ENCODE data around the gene FAM24A.
"Not testable (repeated sequence)": the region's sequence is repeated elsewhere in the genome, so short reads cannot be mapped to it uniquely, and the experiment has no call there.

The FAM24A gene

GRCh38 chr10:122876467-122876855 is 33.9 kb upstream of the FAM24A start:
- peak overlapping the region; percentile 59 for H3K27ac ChIP-seq (ENCODE audit: insufficient read depth, low read depth, low read length, poor library complexity, severe bottlenecking)
- no peaks in the 10 kb centered on the region for H3K27me3 ChIP-seq (ENCODE audit: control insufficient read depth, insufficient read depth, low read length, poor library complexity, severe bottlenecking)
- H3K9me3 ChIP-seq (ENCODE audit: control insufficient read depth, low read length), result no peaks in the 10 kb centered on the region
- H3K36me3 ChIP-seq (ENCODE audit: control insufficient read depth, insufficient read depth, low read length), result peaks cover 3% of the 10 kb centered on the region
- no peak overlapping the region for H3K4me3 ChIP-seq (ENCODE audit: insufficient read depth, low read depth, low read length)
- WGBS, 2 experiments, result 40 to 71% methylated on average over 1 of the region's 1 CpG
- H3K4me1 ChIP-seq (ENCODE audit: control insufficient read depth, insufficient read depth, low read length), result peaks cover 24% of the 10 kb centered on the region

DNA sequence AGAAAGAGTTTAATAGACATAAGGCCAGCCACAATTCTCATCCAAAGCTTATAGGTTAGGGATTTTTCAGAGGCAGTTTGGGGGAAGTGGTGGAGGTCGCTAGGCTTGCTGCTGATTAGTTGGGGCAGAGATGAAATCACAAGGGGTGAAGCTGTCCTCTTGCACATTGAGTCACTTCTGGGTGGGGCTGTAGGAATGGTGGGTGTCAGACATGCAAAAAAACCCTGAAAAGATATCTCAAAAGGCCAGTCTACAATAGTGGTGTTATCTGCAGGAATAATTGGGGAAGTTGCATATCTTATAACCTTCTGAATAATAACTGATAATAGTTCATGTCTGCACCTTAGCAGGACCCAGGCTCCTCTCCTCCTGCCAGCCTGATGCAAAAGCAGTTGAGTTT is 33.1 kb upstream of the FAM24A start:
- Histone ChIP-seq H3K36me3 (ENCODE audit: control insufficient read depth, insufficient read depth, low read length) (peaks cover 3% of the 10 kb centered on the region), H3K4me1 (ENCODE audit: control insufficient read depth, insufficient read depth, low read length) (peaks cover 24% of the 10 kb centered on the region), H3K27ac (ENCODE audit: insufficient read depth, low read depth, low read length, poor library complexity, severe bottlenecking) (no peak overlapping the region)

GRCh38 chr10:122878799-122879338 is 31.5 kb upstream of the FAM24A start:
- Histone ChIP-seq H3K4me1 (ENCODE audit: control insufficient read depth, insufficient read depth, low read length) (peaks cover 24% of the 10 kb centered on the region), H3K36me3 (ENCODE audit: control insufficient read depth, insufficient read depth, low read length) (no peaks in the 10 kb centered on the region), H3K9me3 (ENCODE audit: control insufficient read depth, low read length) (no peaks in the 10 kb centered on the region), H3K27me3 (ENCODE audit: control insufficient read depth, insufficient read depth, low read length, poor library complexity, severe bottlenecking) (no peaks in the 10 kb centered on the region), H3K27ac (ENCODE audit: insufficient read depth, low read depth, low read length, poor library complexity, severe bottlenecking) (no peak overlapping the region), H3K4me3 (ENCODE audit: insufficient read depth, low read depth, low read length) (peak overlapping the region; percentile 42)
- 70 to 75% methylated on average over 14 of the region's 14 CpGs for WGBS, 2 experiments

More for the DNA sequence above, 33.1 kb upstream of the FAM24A start:
- H3K9me3 ChIP-seq (ENCODE audit: control insufficient read depth, low read length), result no peaks in the 10 kb centered on the region
- no peak overlapping the region for H3K4me3 ChIP-seq (ENCODE audit: insufficient read depth, low read depth, low read length)
- 16 to 19% methylated on average over 1 of the region's 1 CpG for WGBS, 2 experiments
- H3K27me3 ChIP-seq (ENCODE audit: control insufficient read depth, insufficient read depth, low read length, poor library complexity, severe bottlenecking), result no peaks in the 10 kb centered on the region

GRCh38 chr10:122879339-122880273 is 30.8 kb upstream of the FAM24A start, which contains the start of gene FAM24B:
TSS of gene FAM24B (minus strand) at chr10:122879581. CDS start at chr10:122850515, 29,066 bp downstream.
- H3K4me3 ChIP-seq (ENCODE audit: insufficient read depth, low read depth, low read length), result peak within 1 kb of the TSS; percentile 42
- peaks cover 24% of the 10 kb centered on the region for H3K4me1 ChIP-seq (ENCODE audit: control insufficient read depth, insufficient read depth, low read length)
- H3K9me3 ChIP-seq (ENCODE audit: control insufficient read depth, low read length), result no peaks in the 10 kb centered on the region
- H3K27ac ChIP-seq (ENCODE audit: insufficient read depth, low read depth, low read length, poor library complexity, severe bottlenecking), result peak within 1 kb of the TSS; percentile 64
- H3K36me3 ChIP-seq (ENCODE audit: control insufficient read depth, insufficient read depth, low read length), result no peaks in the 10 kb centered on the region
- WGBS, 2 experiments, result 38 to 42% methylated on average over 95 of the region's 95 CpGs
- H3K27me3 ChIP-seq (ENCODE audit: control insufficient read depth, insufficient read depth, low read length, poor library complexity, severe bottlenecking), result no peaks in the 10 kb centered on the region

- Histone ChIP-seq H3K27me3 (ENCODE audit: control insufficient read depth, insufficient read depth, low read length, poor library complexity, severe bottlenecking) (no peaks in the 10 kb centered on the region), H3K27ac (ENCODE audit: insufficient read depth, low read depth, low read length, poor library complexity, severe bottlenecking) (no peak overlapping the region), H3K9me3 (ENCODE audit: control insufficient read depth, low read length) (no peaks in the 10 kb centered on the region), H3K4me1 (ENCODE audit: control insufficient read depth, insufficient read depth, low read length) (peaks cover 2% of the 10 kb centered on the region), H3K4me3 (ENCODE audit: insufficient read depth, low read depth, low read length) (no peak overlapping the region), H3K36me3 (ENCODE audit: control insufficient read depth, insufficient read depth, low read length) (no peaks in the 10 kb centered on the region)
These were observed 27.6 kb upstream of the FAM24A start for GRCh38 chr10:122882766-122883165.

DNA sequence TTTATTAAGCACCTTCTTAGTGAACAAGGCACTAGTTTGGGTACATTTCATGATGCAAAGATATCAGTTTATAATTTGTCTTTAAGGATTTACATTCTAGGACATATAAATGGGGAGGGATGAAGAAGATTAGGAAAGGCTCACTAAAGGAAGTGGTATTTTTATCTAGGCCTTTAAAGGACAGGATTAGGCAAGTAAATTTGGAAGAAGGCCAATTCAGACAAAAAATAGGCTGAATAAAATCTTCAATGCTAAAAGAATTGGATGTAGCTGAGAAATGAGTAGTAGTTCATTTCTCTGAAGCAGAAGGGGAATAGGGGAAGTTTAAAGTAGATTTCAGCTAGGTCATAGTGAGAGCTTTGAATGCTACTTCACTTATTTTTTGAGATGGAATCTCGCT is 26.2 kb upstream of the FAM24A start:
- WGBS, 2 experiments, result 94 to 95% methylated on average over 1 of the region's 1 CpG
- Histone ChIP-seq H3K36me3 (ENCODE audit: control insufficient read depth, insufficient read depth, low read length) (no peaks in the 10 kb centered on the region), H3K9me3 (ENCODE audit: control insufficient read depth, low read length) (no peaks in the 10 kb centered on the region), H3K27me3 (ENCODE audit: control insufficient read depth, insufficient read depth, low read length, poor library complexity, severe bottlenecking) (no peaks in the 10 kb centered on the region), H3K4me1 (ENCODE audit: control insufficient read depth, insufficient read depth, low read length) (no peaks in the 10 kb centered on the region), H3K4me3 (ENCODE audit: insufficient read depth, low read depth, low read length) (no peak overlapping the region), H3K27ac (ENCODE audit: insufficient read depth, low read depth, low read length, poor library complexity, severe bottlenecking) (no peak overlapping the region)

GRCh38 chr10:122894261-122894944 is 16.0 kb upstream of the FAM24A start:
- H3K27ac ChIP-seq (ENCODE audit: insufficient read depth, low read depth, low read length, poor library complexity, severe bottlenecking), result no peak overlapping the region
- WGBS, 2 experiments, result 90 to 96% methylated on average over 5 of the region's 5 CpGs
- H3K9me3 ChIP-seq (ENCODE audit: control insufficient read depth, low read length), result no peaks in the 10 kb centered on the region
- no peaks in the 10 kb centered on the region for H3K4me1 ChIP-seq (ENCODE audit: control insufficient read depth, insufficient read depth, low read length)
- H3K36me3 ChIP-seq (ENCODE audit: control insufficient read depth, insufficient read depth, low read length), result no peaks in the 10 kb centered on the region
- no peak overlapping the region for H3K4me3 ChIP-seq (ENCODE audit: insufficient read depth, low read depth, low read length)
- H3K27me3 ChIP-seq (ENCODE audit: control insufficient read depth, insufficient read depth, low read length, poor library complexity, severe bottlenecking), result no peaks in the 10 kb centered on the region

GRCh38 chr10:122903861-122904260 is 6.5 kb upstream of the FAM24A start:
- H3K4me1 ChIP-seq (ENCODE audit: control insufficient read depth, insufficient read depth, low read length); H3K27me3 ChIP-seq (ENCODE audit: control insufficient read depth, insufficient read depth, low read length, poor library complexity, severe bottlenecking); H3K9me3 ChIP-seq (ENCODE audit: control insufficient read depth, low read length); H3K36me3 ChIP-seq (ENCODE audit: control insufficient read depth, insufficient read depth, low read length); H3K4me3 ChIP-seq (ENCODE audit: insufficient read depth, low read depth, low read length); H3K27ac ChIP-seq (ENCODE audit: insufficient read depth, low read depth, low read length, poor library complexity, severe bottlenecking): not testable (repeated sequence)
- 87 to 88% methylated on average over 4 of the region's 4 CpGs for WGBS, 2 experiments

DNA sequence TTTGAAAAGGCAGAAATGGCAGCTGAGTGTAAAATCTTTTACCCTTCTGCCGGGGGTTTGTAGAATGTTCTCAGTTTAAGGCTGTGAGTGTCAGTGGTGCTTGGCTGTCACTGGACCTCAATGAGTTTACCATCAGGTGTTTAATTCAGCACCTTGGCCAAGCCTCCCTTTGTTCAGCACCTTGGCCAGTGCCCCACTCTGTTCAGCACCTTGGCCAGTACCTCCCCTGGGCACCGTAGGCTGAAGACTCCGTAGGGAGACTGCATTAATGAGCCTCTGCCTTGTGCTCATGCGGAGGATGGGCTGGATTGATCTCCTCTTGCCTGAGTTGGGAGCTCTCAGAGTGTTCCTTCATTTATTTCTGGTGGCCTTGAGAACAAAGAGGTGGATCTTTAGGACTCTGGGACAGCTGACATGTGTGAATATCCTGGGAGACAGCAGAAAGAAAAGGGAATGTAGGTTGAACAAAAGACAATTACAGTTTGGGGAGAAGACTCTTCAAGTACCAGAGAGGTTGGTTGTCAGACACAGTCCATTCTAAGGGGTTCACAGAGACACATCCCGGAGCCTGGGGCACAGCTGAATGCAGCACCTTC is 1.6 kb downstream of the FAM24A start:
- Histone ChIP-seq H3K36me3 (ENCODE audit: control insufficient read depth, insufficient read depth, low read length) (no peaks in the 10 kb centered on the region), H3K27ac (ENCODE audit: insufficient read depth, low read depth, low read length, poor library complexity, severe bottlenecking) (no peak overlapping the region), H3K9me3 (ENCODE audit: control insufficient read depth, low read length) (no peaks in the 10 kb centered on the region), H3K4me3 (ENCODE audit: insufficient read depth, low read depth, low read length) (no peak overlapping the region), H3K27me3 (ENCODE audit: control insufficient read depth, insufficient read depth, low read length, poor library complexity, severe bottlenecking) (no peaks in the 10 kb centered on the region), H3K4me1 (ENCODE audit: control insufficient read depth, insufficient read depth, low read length) (no peaks in the 10 kb centered on the region)
- WGBS, 2 experiments, result 28 to 34% methylated on average over 5 of the region's 5 CpGs

DNA sequence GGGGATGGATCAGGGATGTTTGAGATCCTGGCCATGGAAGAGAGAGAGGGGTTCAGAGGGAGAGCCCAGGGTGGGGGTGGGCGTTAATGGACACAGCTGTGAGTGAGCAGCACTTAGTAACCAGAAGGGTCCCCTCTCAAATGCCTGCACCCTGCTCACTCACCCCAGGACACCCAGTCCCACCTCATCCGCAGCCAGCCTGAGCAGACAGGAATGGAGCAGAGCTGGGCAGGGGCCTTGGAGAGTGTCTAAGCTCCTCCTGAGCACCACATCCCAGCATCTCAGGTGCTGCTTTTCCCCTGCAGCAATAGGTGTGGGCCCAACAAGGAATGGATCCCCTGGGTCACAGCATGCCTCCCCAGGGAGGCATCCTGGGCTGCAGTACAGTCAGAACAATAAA is 5.3 kb downstream of the FAM24A start:
- no peaks in the 10 kb centered on the region for H3K27me3 ChIP-seq (ENCODE audit: control insufficient read depth, insufficient read depth, low read length, poor library complexity, severe bottlenecking)
- no peak overlapping the region for H3K4me3 ChIP-seq (ENCODE audit: insufficient read depth, low read depth, low read length)
- 81 to 85% methylated on average over 2 of the region's 2 CpGs for WGBS, 2 experiments
- no peaks in the 10 kb centered on the region for H3K9me3 ChIP-seq (ENCODE audit: control insufficient read depth, low read length)
- no peaks in the 10 kb centered on the region for H3K4me1 ChIP-seq (ENCODE audit: control insufficient read depth, insufficient read depth, low read length)
- H3K27ac ChIP-seq (ENCODE audit: insufficient read depth, low read depth, low read length, poor library complexity, severe bottlenecking), result no peak overlapping the region
- H3K36me3 ChIP-seq (ENCODE audit: control insufficient read depth, insufficient read depth, low read length), result no peaks in the 10 kb centered on the region
